ENCODE results near the gene EAF1. TPM values are rescaled to one million over a fixed set of nuclear protein-coding genes. Genes with fewer than 3 reads are reported as not detected.

Gene EAF1
- total and polyA plus RNA-seq, 2 donors (not counting 1 experiment from before 2014, with no cell fraction given) = 8.3 to 19.8 TPM

- no peak for DNase-seq
- CTCF ChIA-PET = interaction anchor here (0.7 to 1.1 kb wide), 2 partner anchors 265 to 268 kb away, joined by 3 read pairs; partner anchors contain the start of gene CAPN7
- Mint-ChIP-seq H3K9me3 (ENCODE audit: insufficient read depth) (no peaks in the 10 kb centered on the region), H3K27ac (no peak overlapping the region), H3K4me1 (no peaks in the 10 kb centered on the region), H3K27me3 (no peaks in the 10 kb centered on the region), H3K4me3 (no peak overlapping the region)
- no peak overlapping the region for H3K4me2 ChIP-seq (replicated peaks; ENCODE audit: low read depth, low read length, poor library complexity, severe bottlenecking)
- 65% methylated on average over 2 of the region's 2 CpGs for WGBS (ENCODE audit: insufficient coverage)
- intact Hi-C loops (cut with micrococcal nuclease) = no loop called here
- H3K36me3 ChIP-seq (replicated peaks in 1 of 2; ENCODE audit: control extremely low read depth in 1 of 2, control insufficient read depth in 1 of 2, extremely low read depth in 1 of 2, insufficient read depth in 2 of 2, low read length in 1 of 2) = no peaks in the 10 kb centered on the region
- no peak overlapping the region for H3K27ac ChIP-seq (ENCODE audit: low read length in 2 of 2)
- no peak overlapping the region for H3K9ac ChIP-seq (ENCODE audit: low read length)
- no peaks in the 10 kb centered on the region for H3K9me3 ChIP-seq (ENCODE audit: control extremely low read depth in 1 of 3, control insufficient read depth in 2 of 3, insufficient read depth in 1 of 3, low read length in 2 of 3)
- no peak for ATAC-seq (ENCODE audit: low read depth)
- no peaks in the 10 kb centered on the region for H3K79me2 ChIP-seq (ENCODE audit: control insufficient read depth, insufficient read depth, low read length)
- H2AFZ ChIP-seq (ENCODE audit: insufficient read depth, low read depth, low read length, poor library complexity, severe bottlenecking) = no peak overlapping the region
- H3K27me3 ChIP-seq (replicated peaks in 1 of 4; ENCODE audit: control extremely low read depth in 1 of 4, control insufficient read depth in 3 of 4, insufficient read depth in 4 of 4, low read length in 3 of 4) = no peaks in the 10 kb centered on the region
- TF ChIP-seq CTCF (IDR thresholded peaks at IDR 0.05) (no peak), EZH2 (IDR thresholded peaks at IDR 0.05; ENCODE audit: borderline replicate concordance, insufficient read depth, low read depth, low read length, poor library complexity, severe bottlenecking) (no peak)
- no peak overlapping the region for H3K4me3 ChIP-seq (ENCODE audit: control extremely low read depth in 1 of 5, extremely low read depth in 1 of 5, insufficient read depth in 1 of 5, low read depth in 2 of 5, low read length in 4 of 5)
- POLR2A ChIA-PET = no interaction called here
- H3K4me1 ChIP-seq (ENCODE audit: control insufficient read depth in 2 of 2, insufficient read depth in 2 of 2, low read length in 2 of 2) = no peaks in the 10 kb centered on the region
- H4K20me1 ChIP-seq (ENCODE audit: control insufficient read depth, insufficient read depth, low read length, poor library complexity, severe bottlenecking) = no peaks in the 10 kb centered on the region
Observed at GRCh38 chr3:15470849-15471248, 43.5 kb downstream of the EAF1 start.

GRCh38 chr3:15471861-15472260, 44.5 kb downstream of the EAF1 start:
- no peak overlapping the region for H3K4me3 Mint-ChIP-seq
- no peak overlapping the region for H3K27ac Mint-ChIP-seq
- no peak overlapping the region for H3K9ac ChIP-seq (ENCODE audit: low read length)
- TF ChIP-seq CTCF (IDR thresholded peaks at IDR 0.05) (no peak), EZH2 (IDR thresholded peaks at IDR 0.05; ENCODE audit: borderline replicate concordance, insufficient read depth, low read depth, low read length, poor library complexity, severe bottlenecking) (no peak)
- no peaks in the 10 kb centered on the region for H3K9me3 ChIP-seq (ENCODE audit: control extremely low read depth in 1 of 3, control insufficient read depth in 2 of 3, insufficient read depth in 1 of 3, low read length in 2 of 3)
- no peaks in the 10 kb centered on the region for H3K27me3 Mint-ChIP-seq
- no peaks in the 10 kb centered on the region for H3K79me2 ChIP-seq (ENCODE audit: control insufficient read depth, insufficient read depth, low read length)
- H3K27ac ChIP-seq (ENCODE audit: low read length in 2 of 2) = no peak overlapping the region
- ChIA-PET POLR2A (no interaction called here), CTCF (no interaction called here)
- H2AFZ ChIP-seq (ENCODE audit: insufficient read depth, low read depth, low read length, poor library complexity, severe bottlenecking) = no peak overlapping the region
- ATAC-seq (ENCODE audit: low read depth) = no peak
- H3K4me1 Mint-ChIP-seq = no peaks in the 10 kb centered on the region
- no peak overlapping the region for H3K4me3 ChIP-seq (ENCODE audit: control extremely low read depth in 1 of 5, extremely low read depth in 1 of 5, insufficient read depth in 1 of 5, low read depth in 2 of 5, low read length in 4 of 5)
- H3K36me3 ChIP-seq (replicated peaks in 1 of 2; ENCODE audit: control extremely low read depth in 1 of 2, control insufficient read depth in 1 of 2, extremely low read depth in 1 of 2, insufficient read depth in 2 of 2, low read length in 1 of 2) = no peaks in the 10 kb centered on the region
- H3K27me3 ChIP-seq (replicated peaks in 1 of 4; ENCODE audit: control extremely low read depth in 1 of 4, control insufficient read depth in 3 of 4, insufficient read depth in 4 of 4, low read length in 3 of 4) = no peaks in the 10 kb centered on the region
- no peaks in the 10 kb centered on the region for H3K4me1 ChIP-seq (ENCODE audit: control insufficient read depth in 2 of 2, insufficient read depth in 2 of 2, low read length in 2 of 2)
- H4K20me1 ChIP-seq (ENCODE audit: control insufficient read depth, insufficient read depth, low read length, poor library complexity, severe bottlenecking) = no peaks in the 10 kb centered on the region
- intact Hi-C loops (cut with micrococcal nuclease) = no loop called here
- WGBS (ENCODE audit: insufficient coverage) = no CpG with 5 or more reads among the region's 3 CpGs
- no peak for DNase-seq
- no peaks in the 10 kb centered on the region for H3K9me3 Mint-ChIP-seq (ENCODE audit: insufficient read depth)
- no peak overlapping the region for H3K4me2 ChIP-seq (replicated peaks; ENCODE audit: low read depth, low read length, poor library complexity, severe bottlenecking)

All from B cell (primary cell).